Dedifferentiated amniotic fluid mesenchymal stem cell (primary cell): ENCODE measurements around the gene ERMN.
"Not testable (repeated sequence)": the region's sequence is repeated elsewhere in the genome, so short reads cannot be mapped to it uniquely, and the experiment has no call there.

Source experiments
- DNase-seq: peaks from one replicate; pipeline ENCODE4 v3.0.0-alpha.2; 2016; ENCODE audit errors: extremely low spot score

ERMN gene

DNA sequence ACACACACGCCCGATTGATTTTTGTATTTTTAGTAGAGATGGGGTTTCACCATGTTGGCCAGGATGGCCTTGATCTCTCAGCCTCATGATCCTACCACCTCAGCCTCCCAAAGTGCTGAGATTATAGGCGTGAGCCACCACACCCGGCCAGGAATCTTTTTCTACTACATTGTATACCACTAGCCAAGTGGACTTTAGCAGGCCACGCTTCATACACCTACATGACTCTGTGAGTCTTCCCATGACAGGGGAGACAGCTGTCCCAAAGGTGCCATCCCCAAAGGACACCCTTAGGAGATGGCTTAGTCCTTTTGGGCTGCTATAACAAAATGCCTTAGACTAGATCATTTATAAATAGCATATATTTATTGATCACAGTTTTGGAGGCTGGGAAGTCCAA lies 32.8 kb downstream of the ERMN start:
- no peak for DNase-seq

DNA sequence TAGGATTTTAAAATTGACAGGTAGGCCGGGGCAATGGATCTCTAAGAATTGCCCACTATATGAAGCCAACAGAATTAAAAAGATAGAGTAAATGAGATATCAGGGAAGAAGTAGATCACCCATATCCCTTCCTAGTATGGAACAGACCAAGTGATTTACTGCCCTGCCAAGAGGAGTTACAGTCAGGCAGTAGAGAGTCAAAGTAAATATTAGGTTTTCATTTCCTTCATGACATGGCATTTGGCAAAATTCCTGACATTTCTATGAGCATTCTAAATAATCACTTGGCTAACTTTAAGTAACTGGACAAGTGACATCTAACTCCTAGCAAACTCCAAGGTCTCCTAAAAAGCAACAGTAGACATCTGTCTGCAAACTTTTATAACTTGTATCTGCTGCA lies 34.6 kb downstream of the ERMN start:
- no peak for DNase-seq

DNA sequence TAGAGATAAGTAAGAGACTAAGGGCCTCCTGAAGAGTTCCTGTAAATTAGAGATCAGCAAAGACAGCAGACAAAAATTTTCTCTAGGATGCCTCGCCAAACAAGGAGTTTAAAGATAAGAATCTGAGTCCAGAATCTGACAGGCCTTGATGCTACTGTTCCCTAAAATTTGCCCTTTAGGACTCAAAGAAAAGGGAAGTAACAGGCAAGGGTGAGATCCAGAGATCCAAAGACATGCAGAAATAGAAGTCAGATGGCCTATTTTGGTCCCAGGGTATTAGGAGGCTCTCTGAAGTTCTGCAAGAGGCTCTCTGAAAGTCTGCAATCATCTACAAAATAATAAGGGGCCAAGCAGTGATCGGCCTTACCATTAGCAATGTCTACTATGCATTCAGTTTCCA lies 35.1 kb downstream of the ERMN start:
- DNase-seq: no peak

DNA sequence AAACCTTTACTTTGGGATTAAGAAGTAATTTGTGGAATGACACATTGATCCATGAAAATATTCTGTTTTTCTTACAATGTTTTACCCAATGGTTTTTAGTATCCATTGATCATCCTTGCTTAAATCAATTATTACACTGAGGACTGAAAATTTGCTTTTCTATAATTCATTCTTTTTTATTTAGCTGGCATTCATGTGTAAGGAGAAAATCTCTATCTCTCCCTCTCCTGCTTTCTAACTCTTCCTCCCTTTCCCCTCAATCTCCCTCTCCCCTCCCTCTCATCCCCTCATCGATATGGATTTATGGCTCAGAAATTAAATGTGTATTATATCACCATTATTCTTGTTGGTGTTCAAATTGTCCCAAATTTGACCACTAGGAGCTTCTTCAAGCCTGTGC lies 38.5 kb downstream of the ERMN start:
- no peak for DNase-seq

DNA sequence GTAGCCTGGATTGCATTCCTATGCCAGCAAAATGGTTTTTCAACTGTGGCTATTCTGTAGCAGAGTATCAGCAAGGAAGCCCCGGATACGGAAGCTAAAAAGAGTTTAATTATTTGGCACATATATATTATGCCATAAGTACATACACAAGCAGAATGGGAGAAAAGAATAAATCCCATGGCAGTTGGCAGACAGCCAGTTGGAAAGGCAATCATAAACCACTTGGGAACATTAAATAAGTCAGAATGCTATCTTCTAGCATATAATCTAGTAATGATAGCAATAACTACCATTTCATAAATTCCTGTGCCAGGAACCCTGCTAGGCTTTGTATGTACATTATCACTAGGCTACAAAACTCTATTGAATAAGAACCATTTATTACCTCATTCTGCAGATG lies 42.2 kb downstream of the ERMN start:
- no peak for DNase-seq

DNA sequence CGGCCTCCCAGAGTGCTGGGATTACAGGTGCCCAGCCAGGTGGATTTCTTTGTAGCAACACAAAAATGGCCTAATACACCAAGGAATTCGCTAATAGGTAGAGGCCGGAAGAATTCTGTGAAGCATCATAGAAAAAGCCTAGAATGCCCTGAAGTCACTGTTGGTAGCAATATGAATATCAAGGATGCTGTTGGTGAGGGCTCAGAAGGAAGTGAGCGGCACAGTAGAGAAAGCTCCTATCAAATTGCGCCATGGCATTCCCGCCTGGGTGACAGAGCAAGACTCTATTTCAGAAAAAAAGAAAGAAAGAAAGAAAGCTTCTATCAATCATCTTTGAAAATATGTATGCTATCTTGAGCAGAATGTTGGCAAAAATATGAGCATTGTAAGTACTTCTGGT lies 44.3 kb downstream of the ERMN start:
- DNase-seq: no peak

DNA sequence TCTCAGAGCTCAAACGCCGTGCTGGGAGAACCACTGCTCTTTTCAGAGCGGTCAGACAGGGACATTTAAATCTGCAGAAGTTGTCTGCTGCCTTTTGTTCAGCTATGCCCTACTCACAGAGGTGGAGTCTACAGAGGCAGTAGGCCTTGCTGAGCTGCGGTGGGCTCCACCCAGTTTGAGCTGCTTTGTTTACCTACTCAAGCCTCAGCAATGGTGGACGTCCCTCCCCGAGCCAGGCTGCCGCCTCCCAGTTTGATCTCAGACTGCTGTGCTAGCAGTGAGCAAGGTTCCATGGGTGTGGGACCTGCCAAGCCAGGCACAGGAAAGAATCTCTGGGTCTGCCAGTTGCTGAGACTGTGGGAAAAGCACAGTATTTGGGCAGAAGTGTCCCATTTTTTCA lies 46.3 kb downstream of the ERMN start:
- DNase-seq: not testable (repeated sequence)

DNA sequence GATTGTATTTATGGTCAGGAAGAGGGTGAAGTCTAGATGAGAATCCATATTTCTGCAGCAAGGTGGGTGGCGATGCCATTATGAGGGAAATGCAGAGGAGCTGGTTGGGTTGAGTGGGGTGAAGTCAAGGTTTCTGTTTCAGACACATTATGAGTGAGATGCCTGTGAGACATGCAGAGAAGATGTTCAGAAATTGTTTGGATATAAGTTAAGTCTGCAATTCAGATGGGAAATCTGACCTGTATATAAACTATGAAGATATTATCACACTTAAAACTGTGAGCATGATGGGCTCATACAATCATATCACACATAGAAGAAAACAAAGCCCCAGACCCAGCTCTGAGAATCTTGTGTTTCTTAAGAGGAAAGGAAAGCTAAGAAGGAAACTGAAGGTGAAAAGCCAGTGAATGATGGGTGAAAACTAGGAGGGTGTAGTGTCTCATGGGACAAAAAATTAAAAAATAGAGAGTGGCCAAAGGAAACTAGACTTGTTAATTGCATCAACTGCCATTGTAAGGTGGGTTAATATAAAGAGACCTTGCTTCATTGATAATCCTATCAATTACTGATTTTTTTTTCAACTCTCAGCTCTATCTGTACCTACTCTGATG lies 53.9 kb downstream of the ERMN start:
- DNase-seq: no peak

DNA sequence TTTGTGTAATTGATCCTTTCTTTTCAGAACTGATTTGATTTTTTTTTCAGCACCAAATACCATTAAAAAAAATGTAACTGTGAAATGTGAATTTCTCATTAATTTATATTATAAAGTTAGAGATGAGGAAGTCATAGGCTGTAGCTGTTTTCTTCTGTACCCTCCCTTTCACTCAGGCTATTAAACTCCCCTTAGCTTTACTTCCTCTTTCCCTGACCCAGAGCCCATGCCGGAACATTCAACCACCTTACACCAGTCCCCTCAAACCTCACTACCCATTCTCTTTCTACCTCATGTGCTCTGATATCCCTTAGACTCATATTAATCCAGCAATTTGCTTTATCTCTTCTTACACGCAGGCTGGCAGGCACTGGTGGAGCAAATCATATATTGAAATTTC lies 55.7 kb downstream of the ERMN start:
- no peak for DNase-seq

DNA sequence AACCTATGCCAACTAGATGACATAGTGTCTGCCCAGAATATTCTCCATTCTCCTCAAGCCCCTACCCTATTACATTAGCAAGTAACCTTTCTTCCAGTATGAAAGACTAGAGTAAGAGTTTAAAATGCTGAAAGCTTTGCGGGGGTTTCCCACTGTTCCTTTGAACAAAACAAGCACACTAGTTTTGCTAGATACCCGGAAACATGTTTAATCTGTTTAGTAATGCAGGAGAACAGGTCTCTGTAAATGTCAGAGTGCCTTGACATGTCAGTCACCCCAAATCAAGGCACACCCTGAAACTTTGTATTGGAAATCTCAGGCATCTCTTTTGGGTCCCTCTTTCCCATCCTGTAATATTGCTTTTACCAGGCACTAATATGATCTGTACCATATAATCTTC lies 56.6 kb downstream of the ERMN start:
- no peak for DNase-seq
